HFF-Myc (cell line): ENCODE results near the gene CLEC16A.
A peak's percentile ranks its signal among the peaks of the same experiment; 100 is the strongest.
"Not testable (repeated sequence)": the region's sequence is repeated elsewhere in the genome, so short reads cannot be mapped to it uniquely, and the experiment has no call there.

ENCODE experiments used
- DNase-seq: peaks from one replicate; pipeline ENCODE4 v3.0.0-alpha.2; 2011; ENCODE audit warnings: low read depth; ENCODE audit errors: extremely low read depth
- H3K4me3 ChIP-seq: replicated peaks from 2 replicates; pipeline ENCODE4 v1.5.1; 2011; ENCODE audit warnings: low read depth, mild to moderate bottlenecking, control low read depth, low read length
- CTCF ChIP-seq: IDR thresholded peaks from 2 replicates; pipeline ENCODE4 v1.5.1; 2012; ENCODE audit warnings: mild to moderate bottlenecking, low read depth, low read length, control low read depth; ENCODE audit errors: missing control alignments

CLEC16A gene

DNA sequence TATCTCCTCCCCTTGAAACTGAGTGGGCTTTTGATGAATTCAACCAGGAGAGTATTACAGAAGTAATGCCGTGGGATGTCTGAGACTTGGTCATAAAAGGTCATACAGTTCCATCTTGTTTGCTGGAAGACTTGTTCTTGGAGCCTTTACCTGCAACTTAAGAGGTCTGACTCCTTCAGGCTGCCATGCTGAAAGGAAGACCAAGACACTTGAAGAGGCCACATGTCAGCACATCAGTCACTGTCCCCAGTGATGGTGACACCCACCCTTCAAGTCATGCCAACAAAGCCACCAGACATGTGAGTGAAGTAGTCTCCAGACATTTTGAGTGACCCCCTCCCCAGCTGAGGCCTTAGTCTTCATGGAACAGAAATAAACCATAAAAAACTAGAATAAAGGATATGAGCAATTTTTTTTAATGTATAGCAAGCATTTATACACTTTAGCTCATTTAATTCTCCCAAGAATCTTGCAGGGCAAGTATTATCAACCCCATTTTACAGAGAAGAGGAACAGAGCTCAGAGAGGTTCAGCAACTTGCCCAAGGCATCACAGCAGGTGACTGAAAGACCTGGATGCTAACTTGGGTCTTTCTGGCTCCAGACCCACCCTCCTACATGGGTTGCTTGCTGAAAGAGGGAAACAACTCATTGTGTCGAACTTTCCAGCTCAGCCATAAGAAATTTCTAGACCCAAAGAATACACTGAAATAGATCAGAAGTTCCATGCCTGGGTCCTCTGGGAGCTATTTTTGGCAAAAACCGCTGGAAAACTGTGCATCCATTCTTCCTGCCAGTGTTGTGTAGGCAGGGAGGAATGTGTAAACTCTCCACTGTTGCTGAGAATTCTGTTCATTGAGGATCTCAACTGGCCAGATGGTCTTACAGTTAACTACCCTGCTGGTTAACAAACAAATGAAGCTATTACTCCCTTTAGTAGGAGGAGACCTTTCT lies 273.6 kb downstream of the CLEC16A start:
- no peak overlapping the region for H3K4me3 ChIP-seq
- no peak for TF ChIP-seq CTCF
- no peak for DNase-seq

- no peak overlapping the region for H3K4me3 ChIP-seq
- no peak for DNase-seq
- TF ChIP-seq CTCF: peak; percentile 69
Measured at GRCh38 chr16:11218604-11218962, 274.2 kb downstream of the CLEC16A start.

DNA sequence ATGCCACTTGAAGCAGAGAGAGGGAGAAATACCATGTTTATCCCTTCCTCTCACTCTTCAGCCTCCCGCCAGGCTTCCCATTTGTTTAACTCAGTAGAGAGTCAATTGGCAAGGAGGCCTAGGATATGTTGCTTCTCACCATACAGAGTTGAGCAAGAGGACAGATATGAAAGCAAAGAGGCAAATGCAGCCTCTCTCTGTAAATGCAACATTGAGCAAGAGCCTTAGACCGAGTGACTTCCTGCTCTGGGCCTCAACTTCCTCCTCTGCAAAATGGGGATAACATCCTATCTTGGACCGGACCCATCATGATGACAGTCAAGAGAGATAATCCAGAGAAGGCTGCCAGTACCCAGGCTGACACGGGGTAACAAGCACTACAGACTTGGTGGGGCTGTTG lies 274.8 kb downstream of the CLEC16A start:
- no peak for DNase-seq
- TF ChIP-seq CTCF: no peak
- H3K4me3 ChIP-seq: no peak overlapping the region

GRCh38 chr16:11220507-11220906 lies 276.1 kb downstream of the CLEC16A start:
- H3K4me3 ChIP-seq, DNase-seq: not testable (repeated sequence)

GRCh38 chr16:11224096-11224893 lies 279.9 kb downstream of the CLEC16A start:
- no peak for DNase-seq
- H3K4me3 ChIP-seq: no peak overlapping the region
- no peak for TF ChIP-seq CTCF

DNA sequence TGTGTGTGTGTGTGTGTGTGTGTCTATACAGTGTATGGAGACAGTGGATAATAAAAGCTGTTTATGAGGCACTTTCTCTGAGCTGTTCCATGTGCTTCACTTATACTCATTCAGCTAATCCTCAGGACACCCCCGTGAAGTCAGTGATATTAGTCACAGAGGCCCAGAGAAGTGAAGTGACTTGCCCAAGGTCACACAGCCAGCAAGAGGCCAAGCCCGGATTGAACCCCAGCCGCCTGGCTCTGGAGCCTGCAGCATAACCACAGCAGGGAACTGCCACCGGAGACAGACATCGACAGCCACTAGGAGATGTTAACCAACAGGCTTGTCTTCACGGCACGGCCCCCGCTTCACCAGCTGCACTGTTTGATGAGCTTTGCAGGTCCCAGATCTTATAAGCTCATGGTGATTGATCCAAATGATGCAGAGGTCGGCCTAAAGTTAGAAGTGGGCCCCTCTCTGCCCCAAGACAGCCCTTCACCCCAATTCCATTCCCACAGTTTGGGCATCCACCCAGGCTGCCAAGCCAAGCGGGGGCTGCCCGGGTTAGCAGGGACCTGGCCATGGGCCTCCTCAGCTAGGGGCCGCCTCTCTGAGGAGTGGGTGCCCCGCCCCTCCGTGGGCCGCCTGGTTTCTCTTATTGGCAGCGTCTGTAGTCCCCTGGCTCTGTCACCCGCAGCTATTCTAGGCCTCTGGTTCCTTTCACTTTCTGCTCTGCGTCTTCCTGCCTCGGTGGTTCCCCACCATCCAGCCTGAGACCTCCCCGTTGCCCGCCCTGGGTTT lies 280.7 kb downstream of the CLEC16A start:
- DNase-seq: no peak
- no peak overlapping the region for H3K4me3 ChIP-seq
- TF ChIP-seq CTCF: no peak
